SK-N-SH treated with all-trans-retinoic acid at 6 μM for 48 hours (cell line): ENCODE results near the gene PARD3B.

Experiments
- ATAC-seq: fragments of 200-7000 bp; cut with Tn5 transposase; 3 replicates; pipeline ENCODE4 v1.9.1; 2020; ENCODE audit warnings: mild to moderate bottlenecking, moderate library complexity
- ARNTL ChIP-seq: fragments of 450-650 bp; formaldehyde crosslinking; IDR thresholded peaks from 2 replicates; pipeline ENCODE4 v1.5.0; 2020; ENCODE audit warnings: low read depth, mild to moderate bottlenecking, moderate library complexity, borderline replicate concordance
- BACH2 ChIP-seq: fragments of 250-450 bp; sonication (Bioruptor Pico); IDR thresholded peaks from 2 replicates; pipeline ENCODE4 v1.9.0; 2021; ENCODE audit warnings: mild to moderate bottlenecking, borderline replicate concordance
- CSDC2 ChIP-seq: fragments of 250-450 bp; sonication (Bioruptor Pico); IDR thresholded peaks from 2 replicates; pipeline ENCODE4 v1.5.0; 2020; ENCODE audit warnings: mild to moderate bottlenecking, moderate library complexity
- ESRRG ChIP-seq: fragments of 250-450 bp; sonication (Bioruptor Pico); IDR thresholded peaks from 2 replicates; pipeline ENCODE4 v1.6.1; 2021; ENCODE audit warnings: mild to moderate bottlenecking
- GLIS3 ChIP-seq: fragments of 250-450 bp; sonication (Bioruptor Pico); IDR thresholded peaks from 2 replicates; pipeline ENCODE4 v1.5.0; 2020; ENCODE audit warnings: mild to moderate bottlenecking, moderate library complexity
- ISL1 ChIP-seq: fragments of 250-450 bp; sonication (Bioruptor Pico); IDR thresholded peaks from 2 replicates; pipeline ENCODE4 v2.1.2; 2022; ENCODE audit warnings: mild to moderate bottlenecking, moderate library complexity
- OSR1 ChIP-seq: fragments of 250-450 bp; sonication (Bioruptor Pico); IDR thresholded peaks from 2 replicates; pipeline ENCODE4 v1.8.0; 2022; ENCODE audit warnings: moderate library complexity, mild to moderate bottlenecking, inconsistent platforms
- PPARA ChIP-seq: fragments of 250-450 bp; sonication (Bioruptor Pico); IDR thresholded peaks from 2 replicates; pipeline ENCODE4 v1.5.0; 2020; ENCODE audit warnings: mild to moderate bottlenecking, borderline replicate concordance
- RARB ChIP-seq: fragments of 250-450 bp; sonication (Bioruptor Pico); IDR thresholded peaks from 2 replicates; pipeline ENCODE4 v1.8.0; 2021; ENCODE audit warnings: mild to moderate bottlenecking, moderate library complexity
- SNAI2 ChIP-seq: fragments of 250-450 bp; sonication (Bioruptor Pico); IDR thresholded peaks from 2 replicates; pipeline ENCODE4 v1.5.0; 2020; ENCODE audit warnings: mild to moderate bottlenecking, moderate library complexity
- TCF4 ChIP-seq: fragments of 250-450 bp; sonication (Bioruptor Pico); IDR thresholded peaks from 2 replicates; pipeline ENCODE4 v1.8.0; 2021; ENCODE audit warnings: mild to moderate bottlenecking, moderate library complexity, borderline replicate concordance
- TOX ChIP-seq: fragments of 250-450 bp; sonication (Bioruptor Pico); IDR thresholded peaks from 2 replicates; pipeline ENCODE4 v1.8.0; 2021; ENCODE audit warnings: mild to moderate bottlenecking, moderate library complexity, borderline replicate concordance
- ZC3H10 ChIP-seq: fragments of 250-450 bp; sonication (Bioruptor Pico); IDR thresholded peaks from 2 replicates; pipeline ENCODE4 v1.5.1; 2021; ENCODE audit warnings: mild to moderate bottlenecking, moderate library complexity
- ZFP3 ChIP-seq: fragments of 250-450 bp; sonication (Bioruptor Pico); IDR thresholded peaks from 2 replicates; pipeline ENCODE4 v1.5.0; 2020; ENCODE audit warnings: mild to moderate bottlenecking, moderate library complexity
- ZFP30 ChIP-seq: fragments of 450-650 bp; formaldehyde crosslinking; IDR thresholded peaks from 2 replicates; pipeline ENCODE4 v1.5.0; 2022; ENCODE audit warnings: mild to moderate bottlenecking, moderate library complexity
- ZNF565 ChIP-seq: fragments of 450-650 bp; formaldehyde crosslinking; conservative IDR thresholded peaks from 2 replicates; pipeline ENCODE4 v1.5.0; 2020; ENCODE audit warnings: low read depth, mild to moderate bottlenecking, moderate library complexity
- ZNF8 ChIP-seq: fragments of 450-650 bp; formaldehyde crosslinking; IDR thresholded peaks from 2 replicates; pipeline ENCODE4 v1.5.0; 2020; ENCODE audit warnings: mild to moderate bottlenecking, moderate library complexity
- TF ChIP-seq, protein P1 (sequence below): fragments of 250-450 bp; sonication (Bioruptor Pico); IDR thresholded peaks from 2 replicates; pipeline ENCODE4 v1.5.1; 2020; ENCODE audit warnings: low read depth, mild to moderate bottlenecking, moderate library complexity
- TF ChIP-seq, protein P2 (sequence below): fragments of 250-450 bp; sonication (Bioruptor Pico); IDR thresholded peaks from 2 replicates; pipeline ENCODE4 v1.8.0; 2020; ENCODE audit warnings: mild to moderate bottlenecking, moderate library complexity, borderline replicate concordance
- TF ChIP-seq, protein P3 (sequence below): fragments of 250-450 bp; sonication (Bioruptor Pico); IDR thresholded peaks from 2 replicates; pipeline ENCODE4 v1.5.1; 2021; ENCODE audit warnings: mild to moderate bottlenecking, moderate library complexity
- TF ChIP-seq, protein P4 (sequence below): fragments of 250-450 bp; sonication (Bioruptor Pico); IDR thresholded peaks from 2 replicates; pipeline ENCODE4 v1.8.0; 2021; ENCODE audit warnings: low read depth, mild to moderate bottlenecking, moderate library complexity, borderline replicate concordance

PARD3B gene

DNA sequence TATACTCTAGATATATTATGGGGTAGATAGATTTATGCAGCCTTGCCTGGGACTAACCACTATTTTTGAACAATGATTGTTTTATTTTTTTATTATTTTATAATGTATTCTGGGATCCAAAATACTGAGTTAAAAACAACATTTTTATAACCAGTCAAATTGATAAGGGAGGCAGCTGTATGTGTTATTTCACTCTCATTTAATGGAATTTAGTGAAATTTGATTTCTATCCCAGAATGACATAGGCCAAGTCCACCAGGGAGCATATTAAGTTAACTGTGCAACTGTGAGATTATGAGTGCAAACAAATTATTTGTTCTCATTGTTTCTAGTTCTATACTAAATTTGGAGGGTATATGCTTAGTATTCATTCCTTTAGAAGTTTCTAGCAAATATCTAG lies 583.5 kb downstream of the PARD3B start:
- TF ChIP-seq TCF4 (CRISPR knock-in tag): no peak
- TF ChIP-seq, protein P1, sequence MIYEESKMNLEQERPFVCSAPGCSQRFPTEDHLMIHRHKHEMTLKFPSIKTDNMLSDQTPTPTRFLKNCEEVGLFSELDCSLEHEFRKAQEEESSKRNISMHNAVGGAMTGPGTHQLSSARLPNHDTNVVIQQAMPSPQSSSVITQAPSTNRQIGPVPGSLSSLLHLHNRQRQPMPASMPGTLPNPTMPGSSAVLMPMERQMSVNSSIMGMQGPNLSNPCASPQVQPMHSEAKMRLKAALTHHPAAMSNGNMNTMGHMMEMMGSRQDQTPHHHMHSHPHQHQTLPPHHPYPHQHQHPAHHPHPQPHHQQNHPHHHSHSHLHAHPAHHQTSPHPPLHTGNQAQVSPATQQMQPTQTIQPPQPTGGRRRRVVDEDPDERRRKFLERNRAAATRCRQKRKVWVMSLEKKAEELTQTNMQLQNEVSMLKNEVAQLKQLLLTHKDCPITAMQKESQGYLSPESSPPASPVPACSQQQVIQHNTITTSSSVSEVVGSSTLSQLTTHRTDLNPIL (CRISPR knock-in tag): no peak
- no peak for TF ChIP-seq SNAI2 (CRISPR knock-in tag)
- TF ChIP-seq ZNF565 (CRISPR knock-in tag): no peak
- TF ChIP-seq, protein P2, sequence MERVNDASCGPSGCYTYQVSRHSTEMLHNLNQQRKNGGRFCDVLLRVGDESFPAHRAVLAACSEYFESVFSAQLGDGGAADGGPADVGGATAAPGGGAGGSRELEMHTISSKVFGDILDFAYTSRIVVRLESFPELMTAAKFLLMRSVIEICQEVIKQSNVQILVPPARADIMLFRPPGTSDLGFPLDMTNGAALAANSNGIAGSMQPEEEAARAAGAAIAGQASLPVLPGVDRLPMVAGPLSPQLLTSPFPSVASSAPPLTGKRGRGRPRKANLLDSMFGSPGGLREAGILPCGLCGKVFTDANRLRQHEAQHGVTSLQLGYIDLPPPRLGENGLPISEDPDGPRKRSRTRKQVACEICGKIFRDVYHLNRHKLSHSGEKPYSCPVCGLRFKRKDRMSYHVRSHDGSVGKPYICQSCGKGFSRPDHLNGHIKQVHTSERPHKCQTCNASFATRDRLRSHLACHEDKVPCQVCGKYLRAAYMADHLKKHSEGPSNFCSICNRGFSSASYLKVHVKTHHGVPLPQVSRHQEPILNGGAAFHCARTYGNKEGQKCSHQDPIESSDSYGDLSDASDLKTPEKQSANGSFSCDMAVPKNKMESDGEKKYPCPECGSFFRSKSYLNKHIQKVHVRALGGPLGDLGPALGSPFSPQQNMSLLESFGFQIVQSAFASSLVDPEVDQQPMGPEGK (CRISPR knock-in tag): no peak
- no peak for TF ChIP-seq ZNF8 (CRISPR knock-in tag)
- TF ChIP-seq, protein P3, sequence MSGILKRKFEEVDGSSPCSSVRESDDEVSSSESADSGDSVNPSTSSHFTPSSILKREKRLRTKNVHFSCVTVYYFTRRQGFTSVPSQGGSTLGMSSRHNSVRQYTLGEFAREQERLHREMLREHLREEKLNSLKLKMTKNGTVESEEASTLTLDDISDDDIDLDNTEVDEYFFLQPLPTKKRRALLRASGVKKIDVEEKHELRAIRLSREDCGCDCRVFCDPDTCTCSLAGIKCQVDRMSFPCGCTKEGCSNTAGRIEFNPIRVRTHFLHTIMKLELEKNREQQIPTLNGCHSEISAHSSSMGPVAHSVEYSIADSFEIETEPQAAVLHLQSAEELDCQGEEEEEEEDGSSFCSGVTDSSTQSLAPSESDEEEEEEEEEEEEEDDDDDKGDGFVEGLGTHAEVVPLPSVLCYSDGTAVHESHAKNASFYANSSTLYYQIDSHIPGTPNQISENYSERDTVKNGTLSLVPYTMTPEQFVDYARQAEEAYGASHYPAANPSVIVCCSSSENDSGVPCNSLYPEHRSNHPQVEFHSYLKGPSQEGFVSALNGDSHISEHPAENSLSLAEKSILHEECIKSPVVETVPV: no peak
- TF ChIP-seq ZFP3 (CRISPR knock-in tag): no peak
- TF ChIP-seq ZFP30 (CRISPR knock-in tag): no peak
- TF ChIP-seq ARNTL (CRISPR knock-in tag): no peak
- TF ChIP-seq BACH2 (CRISPR knock-in tag): no peak
- no peak for TF ChIP-seq TOX (CRISPR knock-in tag)
- TF ChIP-seq GLIS3 (CRISPR knock-in tag): no peak
- TF ChIP-seq, protein P4, sequence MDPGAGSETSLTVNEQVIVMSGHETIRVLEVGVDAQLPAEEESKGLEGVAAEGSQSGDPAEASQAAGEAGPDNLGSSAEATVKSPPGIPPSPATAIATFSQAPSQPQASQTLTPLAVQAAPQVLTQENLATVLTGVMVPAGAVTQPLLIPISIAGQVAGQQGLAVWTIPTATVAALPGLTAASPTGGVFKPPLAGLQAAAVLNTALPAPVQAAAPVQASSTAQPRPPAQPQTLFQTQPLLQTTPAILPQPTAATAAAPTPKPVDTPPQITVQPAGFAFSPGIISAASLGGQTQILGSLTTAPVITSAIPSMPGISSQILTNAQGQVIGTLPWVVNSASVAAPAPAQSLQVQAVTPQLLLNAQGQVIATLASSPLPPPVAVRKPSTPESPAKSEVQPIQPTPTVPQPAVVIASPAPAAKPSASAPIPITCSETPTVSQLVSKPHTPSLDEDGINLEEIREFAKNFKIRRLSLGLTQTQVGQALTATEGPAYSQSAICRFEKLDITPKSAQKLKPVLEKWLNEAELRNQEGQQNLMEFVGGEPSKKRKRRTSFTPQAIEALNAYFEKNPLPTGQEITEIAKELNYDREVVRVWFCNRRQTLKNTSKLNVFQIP (CRISPR knock-in tag): no peak
- no peak for ATAC-seq

DNA sequence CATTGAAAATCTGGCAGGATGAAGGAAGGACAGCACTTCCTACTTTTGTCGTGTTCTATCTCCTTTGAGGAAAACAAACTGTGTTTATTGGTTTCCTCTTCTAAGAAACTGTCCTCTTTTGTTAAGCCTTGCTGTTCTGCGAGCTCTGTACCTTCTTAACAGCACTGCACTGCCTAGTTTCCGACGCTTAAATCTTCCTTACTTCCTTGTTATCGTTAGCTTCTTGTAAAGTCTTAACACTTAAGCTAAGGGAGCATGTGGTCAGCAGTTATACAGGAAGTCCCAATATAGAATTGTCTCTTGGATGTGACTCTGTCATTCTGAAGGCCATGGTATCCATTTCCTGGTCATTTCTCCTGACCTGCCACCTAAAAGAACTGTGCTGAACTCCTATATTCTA lies 584.3 kb downstream of the PARD3B start:
- no peak for ATAC-seq
- TF ChIP-seq, protein P3: no peak
- TF ChIP-seq TCF4 (CRISPR knock-in tag) (no peak), ZNF565 (CRISPR knock-in tag) (no peak)

DNA sequence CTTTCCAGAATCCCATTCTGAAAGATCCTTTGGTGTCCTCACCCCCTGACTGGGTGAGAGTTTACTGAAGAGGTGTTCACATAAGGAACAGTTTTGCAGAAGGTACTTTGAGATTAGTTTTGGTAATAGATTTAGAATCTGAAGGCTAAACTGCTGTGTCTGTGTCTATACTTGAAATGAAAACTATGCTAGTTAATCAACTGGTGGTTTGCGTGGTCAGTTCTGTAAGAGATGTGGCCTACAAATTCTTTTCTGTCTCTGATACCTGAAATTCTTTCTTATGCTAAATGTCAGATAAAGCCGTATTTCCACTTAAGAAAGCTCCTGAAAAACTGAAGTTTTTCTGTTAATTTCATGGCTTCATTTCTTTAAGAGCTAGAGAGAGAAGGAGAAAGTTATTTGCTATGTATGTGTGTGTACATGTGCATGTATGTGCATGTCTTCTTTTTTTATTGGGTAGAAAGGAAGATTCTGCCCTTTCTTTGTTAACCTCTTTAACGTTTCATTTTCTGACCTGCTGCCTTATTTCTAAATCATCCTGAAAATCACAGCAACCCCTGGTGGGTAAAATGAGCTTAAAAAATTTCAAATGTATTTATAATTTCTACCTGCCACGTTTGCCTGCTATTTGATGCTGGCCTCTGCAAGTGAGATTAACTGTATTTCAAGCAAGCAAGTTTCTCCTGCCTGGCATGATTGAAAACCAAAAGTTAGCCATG lies 585.0 kb downstream of the PARD3B start:
- ATAC-seq: no peak

More for the DNA sequence above, 585.0 kb downstream of the PARD3B start:
- TF ChIP-seq ARNTL (CRISPR knock-in tag): no peak
- TF ChIP-seq ZNF565 (CRISPR knock-in tag): no peak
- no peak for TF ChIP-seq BACH2 (CRISPR knock-in tag)
- TF ChIP-seq ESRRG: no peak
- no peak for TF ChIP-seq RARB (CRISPR knock-in tag)
- TF ChIP-seq CSDC2 (CRISPR knock-in tag): no peak
- TF ChIP-seq TOX (CRISPR knock-in tag): no peak
- no peak for TF ChIP-seq TCF4 (CRISPR knock-in tag)
- no peak for TF ChIP-seq GLIS3 (CRISPR knock-in tag)
- no peak for TF ChIP-seq ZFP3 (CRISPR knock-in tag)
- TF ChIP-seq ZC3H10 (CRISPR knock-in tag): no peak
- no peak for TF ChIP-seq ISL1 (CRISPR knock-in tag)
- no peak for TF ChIP-seq PPARA (CRISPR knock-in tag)
- TF ChIP-seq OSR1: no peak
- TF ChIP-seq, protein P3: no peak
- TF ChIP-seq, all 23 proteins: peak for 0
